GM23338 (cell line): ENCODE measurements around the gene GPR146. TPM values are rescaled to one million over a fixed set of nuclear protein-coding genes. Genes with fewer than 3 reads are reported as not detected.

Experiments
- ATAC-seq: fragments of 200-7000 bp; cut with Tn5 transposase; 3 replicates; pipeline ENCODE4 v1.9.1; 2020
- DNase-seq: peaks from one replicate; pipeline ENCODE4 v3.0.0-alpha.2; 2015; ENCODE audit warnings: low spot score
- H2AFZ ChIP-seq: fragments of 200-600 bp; sonication (generic); 2 replicates; pipeline ENCODE4 v1.8.0; 2016; ENCODE audit warnings: antibody characterized with exemption, mild to moderate bottlenecking, moderate library complexity
- H3F3A ChIP-seq: fragments of 200-600 bp; sonication (generic); replicated peaks from 2 replicates; pipeline ENCODE4 v1.8.0; 2017; ENCODE audit warnings: antibody characterized with exemption, mixed run types, low read depth
- H3K27ac ChIP-seq: fragments of 200-600 bp; sonication (generic); 2 replicates; pipeline ENCODE4 v1.6.1; 2016; ENCODE audit warnings: low read depth
- H3K27me3 ChIP-seq: fragments of 200-600 bp; sonication (generic); 2 replicates; pipeline ENCODE4 v1.8.0; 2016; ENCODE audit warnings: mild to moderate bottlenecking, mixed run types, moderate library complexity; ENCODE audit not compliant: insufficient read depth
- H3K36me3 ChIP-seq: fragments of 200-600 bp; sonication (generic); 2 replicates; pipeline ENCODE4 v1.8.0; 2016; ENCODE audit warnings: mild to moderate bottlenecking; ENCODE audit not compliant: insufficient read depth
- H3K4me1 ChIP-seq: fragments of 200-600 bp; sonication (generic); 2 replicates; pipeline ENCODE4 v1.8.0; 2016; ENCODE audit warnings: mild to moderate bottlenecking, moderate library complexity; ENCODE audit not compliant: insufficient read depth
- H3K4me2 ChIP-seq: fragments of 200-600 bp; sonication (generic); 2 replicates; pipeline ENCODE4 v1.7.1; 2017; ENCODE audit warnings: mixed run types
- H3K4me3 ChIP-seq: fragments of 200-600 bp; sonication (generic); 2 replicates; pipeline ENCODE4 v1.6.1; 2016; ENCODE audit warnings: mixed run types
- H3K79me2 ChIP-seq: fragments of 200-600 bp; sonication (generic); replicated peaks from 2 replicates; pipeline ENCODE4 v1.8.0; 2017; ENCODE audit warnings: mild to moderate bottlenecking; ENCODE audit not compliant: insufficient read depth
- H3K9me2 ChIP-seq: fragments of 200-600 bp; sonication (generic); 2 replicates; pipeline ENCODE4 v1.8.0; 2017; ENCODE audit not compliant: insufficient read depth
- H4K20me1 ChIP-seq: fragments of 200-600 bp; sonication (generic); replicated peaks from 2 replicates; pipeline ENCODE4 v1.8.0; 2017; ENCODE audit warnings: mild to moderate bottlenecking; ENCODE audit not compliant: insufficient read depth
- H3K27ac Mint-ChIP-seq: 2 replicates; pipeline ENCODE4 v1.8.0; 2020; ENCODE audit warnings: inconsistent platforms, mild to moderate bottlenecking, moderate library complexity, mixed read lengths
- H3K27me3 Mint-ChIP-seq: 3 replicates; pipeline ENCODE4 v1.8.0; 2022; ENCODE audit warnings: low read depth, mild to moderate bottlenecking, moderate library complexity, mixed read lengths, inconsistent platforms; ENCODE audit not compliant: insufficient read depth, poor library complexity
- H3K36me3 Mint-ChIP-seq: 3 replicates; pipeline ENCODE4 v1.8.0; 2021; ENCODE audit warnings: low read depth, mild to moderate bottlenecking, inconsistent platforms, moderate library complexity, mixed read lengths
- H3K4me1 Mint-ChIP-seq: 3 replicates; pipeline ENCODE4 v1.8.0; 2020; ENCODE audit warnings: mild to moderate bottlenecking, inconsistent platforms, mixed read lengths
- H3K4me3 Mint-ChIP-seq: 3 replicates; pipeline ENCODE4 v1.8.0; 2021; ENCODE audit warnings: moderate library complexity, mild to moderate bottlenecking, inconsistent platforms, mixed read lengths
- H3K9me3 Mint-ChIP-seq: 3 replicates; pipeline ENCODE4 v1.8.0; 2020; ENCODE audit warnings: moderate library complexity, mild to moderate bottlenecking, inconsistent platforms, mixed read lengths
- CREB1 ChIP-seq: fragments of 250-450 bp; sonication (Bioruptor Pico); IDR thresholded peaks from 2 replicates; pipeline ENCODE4 v1.5.0; 2020; ENCODE audit warnings: low read depth, mild to moderate bottlenecking, moderate library complexity
- EZH2 ChIP-seq: fragments of 200-600 bp; sonication (generic); IDR thresholded peaks from one replicate; pipeline ENCODE4 v1.8.0; 2017; ENCODE audit warnings: antibody characterized with exemption, mild to moderate bottlenecking, low read depth; ENCODE audit not compliant: unreplicated experiment
- EZH2phosphoT487 ChIP-seq: fragments of 200-600 bp; sonication (generic); IDR thresholded peaks from one replicate; pipeline ENCODE4 v1.8.1; 2018; ENCODE audit warnings: antibody characterized with exemption; ENCODE audit not compliant: unreplicated experiment
- JUNB ChIP-seq: IDR thresholded peaks from one replicate; pipeline ENCODE4 v1.6.1; 2016; ENCODE audit warnings: antibody characterized with exemption; ENCODE audit not compliant: unreplicated experiment
- NANOG ChIP-seq: IDR thresholded peaks from 2 replicates; pipeline ENCODE4 v1.6.1; 2016; ENCODE audit warnings: antibody characterized with exemption, borderline replicate concordance
- POLR2AphosphoS5 ChIP-seq: IDR thresholded peaks from 2 replicates; pipeline ENCODE4 v1.6.1; 2016; ENCODE audit warnings: antibody characterized with exemption, low read depth
- STAT1 ChIP-seq: IDR thresholded peaks from one replicate; pipeline ENCODE4 v1.6.1; 2016; ENCODE audit warnings: antibody characterized with exemption; ENCODE audit not compliant: unreplicated experiment
- ZNF114 ChIP-seq: fragments of 250-450 bp; sonication (Bioruptor Pico); IDR thresholded peaks from 2 replicates; pipeline ENCODE4 v1.5.0; 2020; ENCODE audit warnings: mild to moderate bottlenecking, moderate library complexity
- ZNF331 ChIP-seq: fragments of 250-450 bp; sonication (Bioruptor Pico); IDR thresholded peaks from 2 replicates; pipeline ENCODE4 v1.5.0; 2020; ENCODE audit warnings: low read depth, mild to moderate bottlenecking, moderate library complexity
- polyA plus RNA-seq: library from polyadenylated mRNA; unstranded; fragments of >200 nt; fragmentation: Nextera tagmentation; extraction: Ambion mirVana; gene quantifications from 2 replicates; pipeline ENCODE4 v1.2.1, GENCODE V29; 2016
- total RNA-seq: library from RNA; depleted of rRNA; stranded (reverse); fragments of >200 nt; shearing (Covaris generic); gene quantifications from 2 replicates; pipeline ENCODE4 v1.2.3, GENCODE V29; 2014
- TF ChIP-seq, protein P1 (sequence below): IDR thresholded peaks from 2 replicates; pipeline ENCODE4 v1.6.1; 2016; ENCODE audit warnings: antibody characterized with exemption
- TF ChIP-seq, protein P2 (sequence below), 2 experiments: fragments of 200-600 bp in 1 of 2; sonication (generic) in 1 of 2; conservative IDR thresholded peaks; 2 replicates each; pipeline versions ENCODE4 v1.5.1 to v1.6.1; 2016 to 2017; ENCODE audit warnings: antibody characterized with exemption in 2 of 2, low read depth in 2 of 2, mild to moderate bottlenecking in 2 of 2, moderate library complexity in 1 of 2
- TF ChIP-seq, protein P3 (sequence below): fragments of 250-450 bp; sonication (Bioruptor Pico); IDR thresholded peaks from 2 replicates; pipeline ENCODE4 v1.5.0; 2020; ENCODE audit warnings: mild to moderate bottlenecking, moderate library complexity

GPR146 gene
- total and polyA plus RNA-seq, 2 experiments from 2014 or later, result 0.28 to 0.37 TPM

DNA sequence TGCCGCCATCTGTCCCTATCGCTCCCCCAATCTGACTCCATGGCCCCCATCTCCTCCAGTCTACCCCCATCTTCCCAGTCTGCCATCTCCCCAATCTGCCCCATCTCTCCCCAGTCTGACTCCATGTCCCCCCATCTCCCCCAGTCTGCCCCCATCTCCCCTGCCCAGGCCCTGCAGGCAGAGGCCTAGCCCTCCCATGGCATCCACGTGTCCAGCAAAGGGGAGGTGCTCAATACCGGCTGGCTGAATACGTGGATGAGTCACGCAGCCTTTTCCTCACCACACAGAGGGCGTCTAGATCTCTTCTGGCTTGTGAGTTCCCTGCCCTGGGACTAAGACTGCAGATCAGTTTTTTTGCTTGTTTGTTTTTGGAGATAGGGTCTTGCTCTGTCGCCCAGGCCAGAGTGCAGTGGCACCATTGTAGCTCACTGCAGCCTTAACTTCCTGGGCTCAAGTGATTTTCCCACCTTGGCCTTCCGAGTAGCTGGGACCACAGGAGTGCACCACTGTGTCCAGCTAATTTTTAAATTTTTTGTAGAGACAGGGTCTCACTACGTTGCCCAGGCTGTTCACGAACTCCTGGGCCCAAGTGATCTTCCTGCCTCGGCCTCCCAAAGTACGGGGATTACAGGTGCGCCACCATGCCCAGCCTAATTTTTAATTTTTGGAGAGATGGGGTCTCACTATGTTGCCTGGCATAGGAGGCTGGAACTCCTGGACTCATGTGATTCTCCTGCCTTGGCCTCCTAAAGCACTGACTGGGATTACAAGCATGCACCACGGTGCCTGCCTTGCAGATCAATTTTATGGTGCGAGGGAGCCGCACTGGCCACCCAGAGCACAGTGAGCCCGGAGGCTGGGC lies 15.3 kb upstream of the GPR146 start (continued):
- no peak for TF ChIP-seq JUNB

DNA sequence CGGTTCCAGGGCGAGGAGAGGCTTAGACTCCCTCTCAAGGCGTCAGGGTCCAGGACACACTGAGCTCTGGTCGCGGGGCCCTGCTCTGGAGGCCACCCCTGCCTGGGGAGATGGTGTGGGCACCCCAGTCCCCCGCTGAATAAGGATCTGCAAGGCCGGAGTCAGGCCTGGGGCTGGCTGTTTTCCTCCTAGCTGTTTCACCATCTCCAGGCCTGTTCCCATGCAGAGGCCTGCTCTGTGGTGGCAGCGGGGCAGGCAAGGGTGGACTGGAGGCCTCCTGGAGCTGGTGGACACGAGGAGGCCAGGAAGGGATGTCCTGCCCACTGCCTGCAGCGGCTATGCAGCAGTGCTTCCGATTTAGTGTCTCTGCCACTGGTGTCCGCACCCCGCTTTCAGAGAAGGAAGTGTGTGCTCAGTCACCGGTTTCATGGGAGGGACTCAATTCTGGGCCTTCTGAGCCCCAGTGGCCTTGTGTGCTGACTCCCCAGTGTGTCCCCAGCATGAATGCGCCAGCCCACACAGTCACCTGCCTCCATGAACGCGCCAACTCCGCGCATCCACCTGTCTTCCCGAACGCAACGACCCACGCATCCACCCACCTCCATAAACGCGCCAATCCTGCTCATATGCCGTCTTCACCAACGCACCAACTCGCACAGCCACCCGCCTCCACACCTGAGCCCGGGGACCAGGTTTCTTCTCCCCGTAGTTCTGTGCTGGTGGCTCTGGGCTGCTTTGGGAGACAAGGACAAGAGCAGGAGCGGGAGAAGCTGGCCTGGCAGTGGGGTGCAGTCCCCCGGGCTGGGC lies 14.5 kb upstream of the GPR146 start:
- H3K27me3 ChIP-seq, result no peaks in the 10 kb centered on the region
- peaks cover 5% of the 10 kb centered on the region; the same call in 1 of the 2 replicates for H3F3A ChIP-seq
- peaks cover 8% of the 10 kb centered on the region for H4K20me1 ChIP-seq
- no peak overlapping the region for H3K4me2 ChIP-seq
- no peaks in the 10 kb centered on the region; the same call in 2 of the 3 replicates for H3K9me3 Mint-ChIP-seq
- no peaks in the 10 kb centered on the region; the same call in 1 of the 2 replicates for H3K4me1 ChIP-seq
- H3K79me2 ChIP-seq, result peaks cover 4% of the 10 kb centered on the region; the same call in 1 of the 2 replicates
- no peak overlapping the region for H3K27ac ChIP-seq
- H3K36me3 ChIP-seq, result no peaks in the 10 kb centered on the region
- H3K4me3 Mint-ChIP-seq, result no peak overlapping the region
- H3K27me3 Mint-ChIP-seq, result peaks cover 15% of the 10 kb centered on the region
- H3K27ac Mint-ChIP-seq, result no peak overlapping the region
- no peak for DNase-seq
- ATAC-seq, result no peak
- H3K4me3 ChIP-seq, result no peak overlapping the region
- no peak for TF ChIP-seq JUNB
- no peak for TF ChIP-seq POLR2AphosphoS5
- no peak for TF ChIP-seq STAT1
- TF ChIP-seq EZH2phosphoT487, result no peak
- no peak for TF ChIP-seq CREB1
- TF ChIP-seq ZNF331 (CRISPR knock-in tag), result no peak
- no peak for TF ChIP-seq EZH2
- TF ChIP-seq, protein P1, sequence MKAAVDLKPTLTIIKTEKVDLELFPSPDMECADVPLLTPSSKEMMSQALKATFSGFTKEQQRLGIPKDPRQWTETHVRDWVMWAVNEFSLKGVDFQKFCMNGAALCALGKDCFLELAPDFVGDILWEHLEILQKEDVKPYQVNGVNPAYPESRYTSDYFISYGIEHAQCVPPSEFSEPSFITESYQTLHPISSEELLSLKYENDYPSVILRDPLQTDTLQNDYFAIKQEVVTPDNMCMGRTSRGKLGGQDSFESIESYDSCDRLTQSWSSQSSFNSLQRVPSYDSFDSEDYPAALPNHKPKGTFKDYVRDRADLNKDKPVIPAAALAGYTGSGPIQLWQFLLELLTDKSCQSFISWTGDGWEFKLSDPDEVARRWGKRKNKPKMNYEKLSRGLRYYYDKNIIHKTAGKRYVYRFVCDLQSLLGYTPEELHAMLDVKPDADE, result no peak
- TF ChIP-seq NANOG, result no peak
- no peak for TF ChIP-seq ZNF114 (CRISPR knock-in tag)
- TF ChIP-seq, protein P2, sequence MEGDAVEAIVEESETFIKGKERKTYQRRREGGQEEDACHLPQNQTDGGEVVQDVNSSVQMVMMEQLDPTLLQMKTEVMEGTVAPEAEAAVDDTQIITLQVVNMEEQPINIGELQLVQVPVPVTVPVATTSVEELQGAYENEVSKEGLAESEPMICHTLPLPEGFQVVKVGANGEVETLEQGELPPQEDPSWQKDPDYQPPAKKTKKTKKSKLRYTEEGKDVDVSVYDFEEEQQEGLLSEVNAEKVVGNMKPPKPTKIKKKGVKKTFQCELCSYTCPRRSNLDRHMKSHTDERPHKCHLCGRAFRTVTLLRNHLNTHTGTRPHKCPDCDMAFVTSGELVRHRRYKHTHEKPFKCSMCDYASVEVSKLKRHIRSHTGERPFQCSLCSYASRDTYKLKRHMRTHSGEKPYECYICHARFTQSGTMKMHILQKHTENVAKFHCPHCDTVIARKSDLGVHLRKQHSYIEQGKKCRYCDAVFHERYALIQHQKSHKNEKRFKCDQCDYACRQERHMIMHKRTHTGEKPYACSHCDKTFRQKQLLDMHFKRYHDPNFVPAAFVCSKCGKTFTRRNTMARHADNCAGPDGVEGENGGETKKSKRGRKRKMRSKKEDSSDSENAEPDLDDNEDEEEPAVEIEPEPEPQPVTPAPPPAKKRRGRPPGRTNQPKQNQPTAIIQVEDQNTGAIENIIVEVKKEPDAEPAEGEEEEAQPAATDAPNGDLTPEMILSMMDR (conservative IDR thresholded peaks at IDR 0.05; ENCODE audit: low read depth in 2 of 2), result no peak
- TF ChIP-seq, protein P3, sequence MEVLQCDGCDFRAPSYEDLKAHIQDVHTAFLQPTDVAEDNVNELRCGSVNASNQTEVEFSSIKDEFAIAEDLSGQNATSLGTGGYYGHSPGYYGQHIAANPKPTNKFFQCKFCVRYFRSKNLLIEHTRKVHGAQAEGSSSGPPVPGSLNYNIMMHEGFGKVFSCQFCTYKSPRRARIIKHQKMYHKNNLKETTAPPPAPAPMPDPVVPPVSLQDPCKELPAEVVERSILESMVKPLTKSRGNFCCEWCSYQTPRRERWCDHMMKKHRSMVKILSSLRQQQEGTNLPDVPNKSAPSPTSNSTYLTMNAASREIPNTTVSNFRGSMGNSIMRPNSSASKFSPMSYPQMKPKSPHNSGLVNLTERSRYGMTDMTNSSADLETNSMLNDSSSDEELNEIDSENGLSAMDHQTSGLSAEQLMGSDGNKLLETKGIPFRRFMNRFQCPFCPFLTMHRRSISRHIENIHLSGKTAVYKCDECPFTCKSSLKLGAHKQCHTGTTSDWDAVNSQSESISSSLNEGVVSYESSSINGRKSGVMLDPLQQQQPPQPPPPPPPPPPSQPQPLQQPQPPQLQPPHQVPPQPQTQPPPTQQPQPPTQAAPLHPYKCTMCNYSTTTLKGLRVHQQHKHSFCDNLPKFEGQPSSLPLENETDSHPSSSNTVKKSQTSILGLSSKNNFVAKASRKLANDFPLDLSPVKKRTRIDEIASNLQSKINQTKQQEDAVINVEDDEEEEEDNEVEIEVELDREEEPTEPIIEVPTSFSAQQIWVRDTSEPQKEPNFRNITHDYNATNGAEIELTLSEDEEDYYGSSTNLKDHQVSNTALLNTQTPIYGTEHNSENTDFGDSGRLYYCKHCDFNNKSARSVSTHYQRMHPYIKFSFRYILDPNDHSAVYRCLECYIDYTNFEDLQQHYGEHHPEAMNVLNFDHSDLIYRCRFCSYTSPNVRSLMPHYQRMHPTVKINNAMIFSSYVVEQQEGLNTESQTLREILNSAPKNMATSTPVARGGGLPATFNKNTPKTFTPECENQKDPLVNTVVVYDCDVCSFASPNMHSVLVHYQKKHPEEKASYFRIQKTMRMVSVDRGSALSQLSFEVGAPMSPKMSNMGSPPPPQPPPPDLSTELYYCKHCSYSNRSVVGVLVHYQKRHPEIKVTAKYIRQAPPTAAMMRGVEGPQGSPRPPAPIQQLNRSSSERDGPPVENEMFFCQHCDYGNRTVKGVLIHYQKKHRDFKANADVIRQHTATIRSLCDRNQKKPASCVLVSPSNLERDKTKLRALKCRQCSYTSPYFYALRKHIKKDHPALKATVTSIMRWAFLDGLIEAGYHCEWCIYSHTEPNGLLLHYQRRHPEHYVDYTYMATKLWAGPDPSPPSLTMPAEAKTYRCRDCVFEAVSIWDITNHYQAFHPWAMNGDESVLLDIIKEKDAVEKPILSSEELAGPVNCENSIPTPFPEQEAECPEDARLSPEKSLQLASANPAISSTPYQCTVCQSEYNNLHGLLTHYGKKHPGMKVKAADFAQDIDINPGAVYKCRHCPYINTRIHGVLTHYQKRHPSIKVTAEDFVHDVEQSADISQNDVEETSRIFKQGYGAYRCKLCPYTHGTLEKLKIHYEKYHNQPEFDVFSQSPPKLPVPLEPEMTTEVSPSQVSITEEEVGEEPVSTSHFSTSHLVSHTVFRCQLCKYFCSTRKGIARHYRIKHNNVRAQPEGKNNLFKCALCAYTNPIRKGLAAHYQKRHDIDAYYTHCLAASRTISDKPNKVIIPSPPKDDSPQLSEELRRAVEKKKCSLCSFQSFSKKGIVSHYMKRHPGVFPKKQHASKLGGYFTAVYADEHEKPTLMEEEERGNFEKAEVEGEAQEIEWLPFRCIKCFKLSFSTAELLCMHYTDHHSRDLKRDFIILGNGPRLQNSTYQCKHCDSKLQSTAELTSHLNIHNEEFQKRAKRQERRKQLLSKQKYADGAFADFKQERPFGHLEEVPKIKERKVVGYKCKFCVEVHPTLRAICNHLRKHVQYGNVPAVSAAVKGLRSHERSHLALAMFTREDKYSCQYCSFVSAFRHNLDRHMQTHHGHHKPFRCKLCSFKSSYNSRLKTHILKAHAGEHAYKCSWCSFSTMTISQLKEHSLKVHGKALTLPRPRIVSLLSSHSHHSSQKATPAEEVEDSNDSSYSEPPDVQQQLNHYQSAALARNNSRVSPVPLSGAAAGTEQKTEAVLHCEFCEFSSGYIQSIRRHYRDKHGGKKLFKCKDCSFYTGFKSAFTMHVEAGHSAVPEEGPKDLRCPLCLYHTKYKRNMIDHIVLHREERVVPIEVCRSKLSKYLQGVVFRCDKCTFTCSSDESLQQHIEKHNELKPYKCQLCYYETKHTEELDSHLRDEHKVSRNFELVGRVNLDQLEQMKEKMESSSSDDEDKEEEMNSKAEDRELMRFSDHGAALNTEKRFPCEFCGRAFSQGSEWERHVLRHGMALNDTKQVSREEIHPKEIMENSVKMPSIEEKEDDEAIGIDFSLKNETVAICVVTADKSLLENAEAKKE (CRISPR knock-in tag), result no peak
- H3K36me3 Mint-ChIP-seq, result peaks cover 13% of the 10 kb centered on the region
- peaks cover 5% of the 10 kb centered on the region; the same call in 2 of the 3 replicates for H3K4me1 Mint-ChIP-seq
- no peak overlapping the region for H2AFZ ChIP-seq
- H3K9me2 ChIP-seq, result no peaks in the 10 kb centered on the region
